Uterus (tissue), 4 donors: Measurements from ENCODE around the gene BCAR1. TPM values are rescaled to one million over a fixed set of nuclear protein-coding genes. Genes with fewer than 3 reads are reported as not detected.

Experiments
- DNase-seq, 2 donors: peaks; one replicate each; pipeline ENCODE4 v3.0.0-alpha.2; 2019 to 2020
- H3K27ac ChIP-seq, 2 donors: fragments of 200-600 bp; sonication (generic); 1 replicate in 1 of 2; 2 replicates in 1 of 2; pipeline ENCODE4 v1.5.1; 2016 to 2018
- H3K27me3 ChIP-seq, 2 donors: fragments of 200-600 bp; sonication (generic); one replicate each; pipeline ENCODE4 v1.5.1; 2018 to 2019; ENCODE audit warnings: control low read depth in 1 of 2
- H3K36me3 ChIP-seq, 2 donors: fragments of 200-600 bp; sonication (generic); one replicate each; pipeline ENCODE4 v1.5.1; 2019; ENCODE audit warnings: control low read depth in 1 of 2
- H3K4me1 ChIP-seq, 2 donors: fragments of 200-600 bp; sonication (generic); one replicate each; pipeline ENCODE4 v1.5.1; 2018 to 2019; ENCODE audit warnings: control low read depth in 1 of 2
- H3K4me3 ChIP-seq, 2 donors: fragments of 200-600 bp; sonication (generic); 1 replicate in 1 of 2; 2 replicates in 1 of 2; pipeline ENCODE4 v1.5.1; 2018 to 2019; ENCODE audit warnings: mild to moderate bottlenecking in 1 of 2
- H3K9me3 ChIP-seq, 2 donors: fragments of 200-600 bp; sonication (generic); one replicate each; pipeline ENCODE4 v1.5.1; 2019; ENCODE audit warnings: control low read depth in 1 of 2
- POLR2A ChIP-seq, 2 donors: fragments of 450-650 bp; IDR thresholded peaks; one replicate each; pipeline ENCODE4 v1.6.1; 2016; ENCODE audit warnings: antibody characterized with exemption in 2 of 2, mild to moderate bottlenecking in 1 of 2, moderate library complexity in 1 of 2
- intact Hi-C: fragments of 100-400 bp; cut with DNase I; formaldehyde crosslinking; loops from one replicate; pipeline ENCODE4 v1.15.1; 2023; ENCODE audit warnings: low total_unique reads
- total RNA-seq, 4 donors: library from RNA; depleted of rRNA in 3 of 4; stranded (reverse); fragments of >200 nt in 3 of 4; gene quantifications; one replicate each; pipeline versions ENCODE4 v1.1.0 to v1.2.4, GENCODE V29; 2014 to 2023
- TF ChIP-seq, protein P1 (sequence below), 4 experiments: fragments of 200-600 bp in 2 of 4; fragments of 450-650 bp in 2 of 4; sonication (generic) in 2 of 4; IDR thresholded peaks; one replicate each; pipeline ENCODE4 v1.5.1; 2016 to 2019; ENCODE audit warnings: antibody characterized with exemption in 4 of 4, mild to moderate bottlenecking in 2 of 4, moderate library complexity in 1 of 4
- donor health status: DM: yes; HTN: yes; CAD: no.

The BCAR1 gene
- total RNA-seq, 4 donors from 2014 or later, result 42.8 to 104 (median 47.2) TPM

DNA sequence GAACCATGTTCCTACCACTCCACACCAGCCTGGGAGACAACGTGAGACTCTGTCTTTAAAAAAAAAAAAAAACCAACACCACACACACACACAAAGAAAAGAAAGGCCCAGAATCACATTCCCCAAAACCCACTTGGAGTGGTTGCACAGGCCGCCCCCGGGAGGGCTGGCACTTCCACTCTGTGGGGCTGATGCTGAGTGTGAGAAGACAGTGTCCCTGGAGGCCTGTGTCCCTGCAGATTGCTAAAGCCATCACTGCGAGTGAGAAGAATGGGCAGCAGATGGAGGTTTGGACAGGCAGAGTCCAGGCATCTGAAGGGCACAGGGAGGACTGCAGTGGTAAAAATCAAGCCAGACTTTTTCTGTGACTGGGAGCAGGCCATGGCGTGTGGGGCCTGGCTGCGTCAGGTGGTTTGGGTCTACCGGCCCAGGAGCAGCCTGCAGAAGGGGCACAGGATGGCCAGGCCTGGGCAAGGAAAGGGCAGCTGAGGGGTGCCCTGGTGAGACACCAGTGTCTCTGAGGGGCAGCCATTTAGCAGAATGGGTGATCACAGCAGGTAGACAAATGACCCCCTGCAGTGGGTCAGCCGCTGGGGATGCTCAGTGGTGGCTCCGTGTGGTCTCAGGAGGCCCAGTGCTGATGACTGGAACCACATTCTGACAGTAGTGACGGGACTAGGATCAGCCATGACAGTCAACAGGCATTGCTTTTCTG is 57.5 kb downstream of the BCAR1 start:
- intact Hi-C loops, result no loop called here
- H3K4me3 ChIP-seq, result no peak overlapping the region
- H3K36me3 ChIP-seq, result no peaks in the 10 kb centered on the region
- no peaks in the 10 kb centered on the region for H3K27me3 ChIP-seq
- H3K4me1 ChIP-seq, result no peaks in the 10 kb centered on the region
- TF ChIP-seq, protein P1, sequence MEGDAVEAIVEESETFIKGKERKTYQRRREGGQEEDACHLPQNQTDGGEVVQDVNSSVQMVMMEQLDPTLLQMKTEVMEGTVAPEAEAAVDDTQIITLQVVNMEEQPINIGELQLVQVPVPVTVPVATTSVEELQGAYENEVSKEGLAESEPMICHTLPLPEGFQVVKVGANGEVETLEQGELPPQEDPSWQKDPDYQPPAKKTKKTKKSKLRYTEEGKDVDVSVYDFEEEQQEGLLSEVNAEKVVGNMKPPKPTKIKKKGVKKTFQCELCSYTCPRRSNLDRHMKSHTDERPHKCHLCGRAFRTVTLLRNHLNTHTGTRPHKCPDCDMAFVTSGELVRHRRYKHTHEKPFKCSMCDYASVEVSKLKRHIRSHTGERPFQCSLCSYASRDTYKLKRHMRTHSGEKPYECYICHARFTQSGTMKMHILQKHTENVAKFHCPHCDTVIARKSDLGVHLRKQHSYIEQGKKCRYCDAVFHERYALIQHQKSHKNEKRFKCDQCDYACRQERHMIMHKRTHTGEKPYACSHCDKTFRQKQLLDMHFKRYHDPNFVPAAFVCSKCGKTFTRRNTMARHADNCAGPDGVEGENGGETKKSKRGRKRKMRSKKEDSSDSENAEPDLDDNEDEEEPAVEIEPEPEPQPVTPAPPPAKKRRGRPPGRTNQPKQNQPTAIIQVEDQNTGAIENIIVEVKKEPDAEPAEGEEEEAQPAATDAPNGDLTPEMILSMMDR (IDR thresholded peaks at IDR 0.05), result no peak
- no peak for TF ChIP-seq POLR2A (IDR thresholded peaks at IDR 0.05)
- no peaks in the 10 kb centered on the region for H3K9me3 ChIP-seq
- no peak overlapping the region for H3K27ac ChIP-seq
- no peak for DNase-seq

DNA sequence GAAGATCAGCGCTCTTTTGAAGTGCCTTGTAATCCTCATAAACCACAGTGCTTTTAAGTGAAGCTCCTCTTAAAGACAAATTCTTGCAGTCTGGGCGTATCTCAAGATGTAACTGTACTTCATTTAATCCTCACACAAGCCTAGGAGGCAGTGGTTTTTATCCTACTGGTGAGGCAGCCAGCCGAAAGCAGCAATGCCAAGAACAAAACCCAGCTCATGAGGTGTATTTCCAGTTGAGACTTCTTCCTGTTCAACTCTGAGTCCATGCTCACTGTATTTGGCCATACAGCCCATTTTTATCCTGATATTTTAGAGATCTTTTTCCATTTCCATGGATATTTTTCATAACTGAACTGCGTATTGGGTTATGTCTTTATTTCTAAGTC is 58.2 kb downstream of the BCAR1 start:
- Histone ChIP-seq H3K36me3 (no peaks in the 10 kb centered on the region), H3K9me3 (no peaks in the 10 kb centered on the region), H3K27me3 (no peaks in the 10 kb centered on the region), H3K27ac (no peak overlapping the region), H3K4me1 (no peaks in the 10 kb centered on the region), H3K4me3 (no peak overlapping the region)
- intact Hi-C loops, result no loop called here
- no peak for DNase-seq
- TF ChIP-seq POLR2A (IDR thresholded peaks at IDR 0.05), result no peak
- TF ChIP-seq, protein P1 (IDR thresholded peaks at IDR 0.05), result no peak

DNA sequence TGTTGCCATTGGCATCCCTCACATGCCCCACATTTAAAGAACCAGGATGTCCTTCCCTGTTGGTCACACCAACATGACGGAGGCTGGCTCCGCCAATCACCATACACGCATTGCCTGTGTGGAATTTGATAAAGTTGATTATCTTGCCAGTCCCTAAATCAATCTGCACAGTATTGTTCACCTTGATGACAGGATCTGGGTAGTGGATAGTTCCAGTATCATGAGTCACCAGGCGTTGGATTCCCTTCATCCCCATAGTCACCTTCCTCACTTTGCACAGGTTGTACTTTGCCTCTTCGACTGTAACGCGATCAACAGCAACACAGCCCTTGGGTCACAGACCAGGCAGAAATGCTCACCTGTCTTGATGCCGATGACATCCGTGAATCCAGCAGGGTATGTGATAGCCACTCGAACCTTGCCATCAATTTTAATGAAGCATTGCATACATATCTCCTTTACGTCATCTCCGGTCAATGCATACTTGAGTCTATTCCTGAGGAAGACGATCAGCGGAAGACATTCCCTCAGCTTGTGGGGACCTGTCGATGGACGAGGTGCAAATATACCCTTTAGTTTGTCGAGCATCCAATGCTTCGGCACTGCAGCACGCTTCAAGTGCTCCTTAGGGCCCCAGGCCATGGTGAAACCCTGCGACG is 58.7 kb downstream of the BCAR1 start:
- TF ChIP-seq, protein P1 (IDR thresholded peaks at IDR 0.05), result no peak
- TF ChIP-seq POLR2A (IDR thresholded peaks at IDR 0.05), result no peak
- DNase-seq, result no peak
- no peaks in the 10 kb centered on the region for H3K36me3 ChIP-seq
- H3K4me3 ChIP-seq, result no peak overlapping the region
- H3K9me3 ChIP-seq, result no peaks in the 10 kb centered on the region
- no peaks in the 10 kb centered on the region for H3K27me3 ChIP-seq
- intact Hi-C loops, result no loop called here
- H3K27ac ChIP-seq, result no peak overlapping the region
- no peaks in the 10 kb centered on the region for H3K4me1 ChIP-seq

DNA sequence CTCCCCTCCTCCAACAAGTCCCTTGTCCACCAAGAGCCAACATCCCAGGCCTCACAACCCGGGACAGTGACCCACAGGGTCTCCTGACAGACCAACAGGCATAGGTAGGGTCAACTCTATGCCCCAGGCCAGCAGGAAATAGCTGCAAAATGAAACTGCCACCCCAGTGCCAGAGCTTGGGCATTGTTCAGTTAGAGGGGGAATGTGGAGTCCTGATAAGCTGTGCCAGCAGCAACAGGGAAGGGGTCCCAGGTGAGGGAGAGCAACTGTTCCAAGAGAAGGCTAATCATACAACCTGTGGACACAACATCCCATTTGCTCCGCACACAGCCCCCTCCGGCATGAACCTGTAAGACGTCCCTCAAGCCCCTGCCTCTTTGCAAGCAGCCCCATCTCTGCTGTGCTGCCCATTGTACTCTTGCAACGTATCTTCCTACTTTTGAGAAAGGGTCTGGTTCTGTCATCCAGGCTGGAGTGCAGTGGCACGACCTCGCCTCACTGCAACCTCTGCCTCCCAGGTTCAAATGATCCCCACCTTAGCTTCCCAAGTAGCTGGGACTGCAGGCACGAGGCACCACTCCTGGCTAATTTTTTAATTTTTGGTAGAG is 61.7 kb downstream of the BCAR1 start:
- no peak overlapping the region for H3K4me3 ChIP-seq
- no peak for DNase-seq
- no peaks in the 10 kb centered on the region for H3K27me3 ChIP-seq
- H3K4me1 ChIP-seq, result no peaks in the 10 kb centered on the region
- H3K9me3 ChIP-seq, result no peaks in the 10 kb centered on the region
- no peak overlapping the region for H3K27ac ChIP-seq
- H3K36me3 ChIP-seq, result no peaks in the 10 kb centered on the region
- no peak for TF ChIP-seq POLR2A (IDR thresholded peaks at IDR 0.05)
- TF ChIP-seq, protein P1 (IDR thresholded peaks at IDR 0.05), result no peak
- intact Hi-C loops, result no loop called here

DNA sequence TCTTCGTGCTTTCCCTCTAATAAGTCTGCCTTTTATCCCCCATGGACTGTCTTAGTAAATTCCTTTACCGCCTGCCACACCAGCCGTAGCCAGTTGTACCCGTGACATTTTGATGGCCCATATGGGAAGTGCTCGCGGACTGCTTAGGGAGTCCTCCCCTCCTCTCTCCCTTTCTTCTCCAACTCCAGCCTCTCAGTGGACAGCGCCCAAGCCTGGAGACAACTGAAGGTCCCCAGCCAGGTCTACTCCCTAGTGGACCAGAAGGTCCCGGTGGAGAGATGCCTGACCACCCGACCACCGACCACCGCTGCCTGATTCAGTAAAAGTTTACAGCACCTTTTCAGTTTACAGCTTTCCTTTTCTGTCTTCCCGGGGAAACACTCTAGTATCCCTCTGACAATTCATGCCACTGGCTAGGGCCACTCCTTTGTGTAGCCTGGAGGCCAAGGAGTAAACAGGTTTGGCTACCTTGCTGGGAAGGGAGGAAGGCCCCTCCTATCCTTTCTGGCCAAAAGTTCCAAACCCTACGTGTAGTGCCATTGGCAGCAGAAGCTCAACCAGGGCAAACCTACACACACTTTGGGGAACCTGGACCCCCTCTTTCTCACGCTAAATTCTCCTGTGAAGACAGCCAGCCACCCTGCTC is 62.5 kb downstream of the BCAR1 start:
- no peaks in the 10 kb centered on the region for H3K9me3 ChIP-seq
- no peak for DNase-seq

More for the DNA sequence above, 62.5 kb downstream of the BCAR1 start:
- no peaks in the 10 kb centered on the region for H3K4me1 ChIP-seq
- H3K36me3 ChIP-seq, result no peaks in the 10 kb centered on the region
- H3K27ac ChIP-seq, result no peak overlapping the region
- intact Hi-C loops, result no loop called here
- TF ChIP-seq, protein P1 (IDR thresholded peaks at IDR 0.05), result no peak
- no peak for TF ChIP-seq POLR2A (IDR thresholded peaks at IDR 0.05)
- no peak overlapping the region for H3K4me3 ChIP-seq
- H3K27me3 ChIP-seq, result no peaks in the 10 kb centered on the region
